ENCODE data around the gene CDH13.

CDH13 gene

DNA sequence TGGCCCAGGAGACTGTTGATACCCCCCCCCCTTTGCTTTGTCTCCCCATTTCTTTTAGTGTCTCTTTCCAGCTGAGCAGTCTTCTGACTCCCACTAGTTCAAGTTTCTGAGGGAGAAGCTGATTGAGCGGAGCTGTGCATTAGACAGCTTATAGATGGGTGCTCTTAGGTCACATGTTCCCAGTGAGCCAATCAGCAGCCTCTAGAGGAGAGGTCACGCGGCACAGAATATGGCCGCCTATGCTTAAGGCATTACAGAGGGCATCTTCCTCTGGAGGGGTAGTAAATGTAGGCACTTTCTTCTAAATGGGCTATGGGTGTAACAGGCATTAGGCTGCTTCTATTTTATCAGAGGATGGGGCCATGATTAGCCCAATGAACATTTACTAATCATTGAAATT lies 131.6 kb downstream of the CDH13 start:
- H2AFZ ChIP-seq (ENCODE audit: low read depth, low read length), result no peak overlapping the region
- no peaks in the 10 kb centered on the region for H3K36me3 ChIP-seq (ENCODE audit: insufficient read depth, low read length)
- no peak overlapping the region for H3K4me2 ChIP-seq (ENCODE audit: insufficient read depth, low read length)
- no peaks in the 10 kb centered on the region for H3K79me2 ChIP-seq (ENCODE audit: insufficient read depth, low read length)
- no peak overlapping the region for H3K27ac ChIP-seq (ENCODE audit: low read length)
- H3K4me3 ChIP-seq (ENCODE audit: low read depth in 1 of 2, low read length in 2 of 2), result no peak overlapping the region
- DNase-seq (no peak), ATAC-seq (ENCODE audit: insufficient read depth, low read depth) (no peak)
- H3K4me1 ChIP-seq (ENCODE audit: insufficient read depth, low read length), result no peaks in the 10 kb centered on the region
- TF ChIP-seq EZH2 (IDR thresholded peaks at IDR 0.05; ENCODE audit: borderline replicate concordance, low read depth, low read length, severe bottlenecking) (no peak), CTCF (IDR thresholded peaks at IDR 0.05; ENCODE audit: borderline replicate concordance, extremely low read depth, low read length, poor library complexity, severe bottlenecking) (no peak)
- H3K9ac ChIP-seq (ENCODE audit: low read depth, low read length), result no peak overlapping the region
- H4K20me1 ChIP-seq (ENCODE audit: insufficient read depth, low read length), result no peaks in the 10 kb centered on the region
- H3K9me3 ChIP-seq (ENCODE audit: insufficient read depth, low read length, severe bottlenecking), result no peaks in the 10 kb centered on the region
- no peaks in the 10 kb centered on the region for H3K27me3 ChIP-seq (ENCODE audit: insufficient read depth, low read length, poor library complexity)

- no peak overlapping the region for H3K27ac ChIP-seq (ENCODE audit: low read length)
- DNase-seq (no peak), ATAC-seq (ENCODE audit: insufficient read depth, low read depth) (no peak)
- H3K9me3 ChIP-seq (ENCODE audit: insufficient read depth, low read length, severe bottlenecking), result no peaks in the 10 kb centered on the region
- no peaks in the 10 kb centered on the region for H3K36me3 ChIP-seq (ENCODE audit: insufficient read depth, low read length)
- no peak overlapping the region for H3K4me2 ChIP-seq (ENCODE audit: insufficient read depth, low read length)
- H3K4me3 ChIP-seq (ENCODE audit: low read depth in 1 of 2, low read length in 2 of 2), result no peak overlapping the region
- H2AFZ ChIP-seq (ENCODE audit: low read depth, low read length), result no peak overlapping the region
- no peaks in the 10 kb centered on the region for H3K4me1 ChIP-seq (ENCODE audit: insufficient read depth, low read length)
- no peaks in the 10 kb centered on the region for H4K20me1 ChIP-seq (ENCODE audit: insufficient read depth, low read length)
- H3K9ac ChIP-seq (ENCODE audit: low read depth, low read length), result no peak overlapping the region
- no peak for TF ChIP-seq EZH2 (IDR thresholded peaks at IDR 0.05; ENCODE audit: borderline replicate concordance, low read depth, low read length, severe bottlenecking)
- H3K27me3 ChIP-seq (ENCODE audit: insufficient read depth, low read length, poor library complexity), result no peaks in the 10 kb centered on the region
- H3K79me2 ChIP-seq (ENCODE audit: insufficient read depth, low read length), result no peaks in the 10 kb centered on the region
Observed at GRCh38 chr16:82758904-82759303, 132.1 kb downstream of the CDH13 start.

DNA sequence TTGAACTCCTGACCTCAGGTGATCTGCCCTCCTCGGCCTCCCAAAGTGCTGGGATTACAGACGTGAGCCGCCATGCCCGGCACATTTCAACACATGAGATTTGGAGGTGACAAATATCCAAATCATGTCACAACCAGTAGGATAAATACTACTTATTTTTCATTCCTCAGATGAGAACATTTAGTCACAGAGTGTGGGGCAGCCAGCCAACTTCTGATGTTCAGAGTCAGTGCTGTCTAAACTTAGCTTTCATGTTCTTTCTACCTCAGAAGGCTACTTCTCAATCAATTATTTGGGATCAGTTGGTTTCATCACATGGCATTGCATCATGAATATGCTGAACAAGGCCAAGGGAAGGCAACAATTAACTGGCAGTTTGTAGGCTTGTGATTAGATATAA lies 134.5 kb downstream of the CDH13 start:
- no peaks in the 10 kb centered on the region for H3K36me3 ChIP-seq (ENCODE audit: insufficient read depth, low read length)
- DNase-seq (no peak), ATAC-seq (ENCODE audit: insufficient read depth, low read depth) (no peak)
- no peak overlapping the region for H3K27ac ChIP-seq (ENCODE audit: low read length)
- H3K4me1 ChIP-seq (ENCODE audit: insufficient read depth, low read length), result no peaks in the 10 kb centered on the region
- H3K4me2 ChIP-seq (ENCODE audit: insufficient read depth, low read length), result no peak overlapping the region
- no peaks in the 10 kb centered on the region for H4K20me1 ChIP-seq (ENCODE audit: insufficient read depth, low read length)
- H3K9me3 ChIP-seq (ENCODE audit: insufficient read depth, low read length, severe bottlenecking), result no peaks in the 10 kb centered on the region
- H3K27me3 ChIP-seq (ENCODE audit: insufficient read depth, low read length, poor library complexity), result no peaks in the 10 kb centered on the region
- H3K9ac ChIP-seq (ENCODE audit: low read depth, low read length), result no peak overlapping the region
- no peaks in the 10 kb centered on the region for H3K79me2 ChIP-seq (ENCODE audit: insufficient read depth, low read length)
- H2AFZ ChIP-seq (ENCODE audit: low read depth, low read length), result no peak overlapping the region
- H3K4me3 ChIP-seq (ENCODE audit: low read depth in 1 of 2, low read length in 2 of 2), result no peak overlapping the region
- TF ChIP-seq EZH2 (IDR thresholded peaks at IDR 0.05; ENCODE audit: borderline replicate concordance, low read depth, low read length, severe bottlenecking), result no peak
- TF ChIP-seq CTCF (IDR thresholded peaks at IDR 0.05; ENCODE audit: borderline replicate concordance, extremely low read depth, low read length, poor library complexity, severe bottlenecking), result no peak

GRCh38 chr16:82761858-82762257 lies 135.1 kb downstream of the CDH13 start:
- H3K4me2 ChIP-seq (ENCODE audit: insufficient read depth, low read length), result no peak overlapping the region
- TF ChIP-seq CTCF (IDR thresholded peaks at IDR 0.05; ENCODE audit: borderline replicate concordance, extremely low read depth, low read length, poor library complexity, severe bottlenecking), result no peak
- TF ChIP-seq EZH2 (IDR thresholded peaks at IDR 0.05; ENCODE audit: borderline replicate concordance, low read depth, low read length, severe bottlenecking), result no peak
- no peaks in the 10 kb centered on the region for H3K36me3 ChIP-seq (ENCODE audit: insufficient read depth, low read length)
- no peak overlapping the region for H3K4me3 ChIP-seq (ENCODE audit: low read depth in 1 of 2, low read length in 2 of 2)
- ATAC-seq (ENCODE audit: insufficient read depth, low read depth), result no peak
- H4K20me1 ChIP-seq (ENCODE audit: insufficient read depth, low read length), result no peaks in the 10 kb centered on the region
- no peaks in the 10 kb centered on the region for H3K79me2 ChIP-seq (ENCODE audit: insufficient read depth, low read length)
- no peaks in the 10 kb centered on the region for H3K4me1 ChIP-seq (ENCODE audit: insufficient read depth, low read length)
- no peak overlapping the region for H2AFZ ChIP-seq (ENCODE audit: low read depth, low read length)
- DNase-seq, result no peak
- H3K27me3 ChIP-seq (ENCODE audit: insufficient read depth, low read length, poor library complexity), result no peaks in the 10 kb centered on the region
- no peaks in the 10 kb centered on the region for H3K9me3 ChIP-seq (ENCODE audit: insufficient read depth, low read length, severe bottlenecking)
- no peak overlapping the region for H3K27ac ChIP-seq (ENCODE audit: low read length)
- H3K9ac ChIP-seq (ENCODE audit: low read depth, low read length), result no peak overlapping the region
